Globus pallidus (tissue), 1 donor: Measurements from ENCODE around the gene USH2A.

Experiments
- DNase-seq: peaks from one replicate; pipeline ENCODE4 v3.0.0-alpha.2; 2015; ENCODE audit warnings: low spot score

Gene USH2A

GRCh38 chr1:215779729-215780128 lies 643.5 kb downstream of the USH2A start:
- no peak for DNase-seq

DNA sequence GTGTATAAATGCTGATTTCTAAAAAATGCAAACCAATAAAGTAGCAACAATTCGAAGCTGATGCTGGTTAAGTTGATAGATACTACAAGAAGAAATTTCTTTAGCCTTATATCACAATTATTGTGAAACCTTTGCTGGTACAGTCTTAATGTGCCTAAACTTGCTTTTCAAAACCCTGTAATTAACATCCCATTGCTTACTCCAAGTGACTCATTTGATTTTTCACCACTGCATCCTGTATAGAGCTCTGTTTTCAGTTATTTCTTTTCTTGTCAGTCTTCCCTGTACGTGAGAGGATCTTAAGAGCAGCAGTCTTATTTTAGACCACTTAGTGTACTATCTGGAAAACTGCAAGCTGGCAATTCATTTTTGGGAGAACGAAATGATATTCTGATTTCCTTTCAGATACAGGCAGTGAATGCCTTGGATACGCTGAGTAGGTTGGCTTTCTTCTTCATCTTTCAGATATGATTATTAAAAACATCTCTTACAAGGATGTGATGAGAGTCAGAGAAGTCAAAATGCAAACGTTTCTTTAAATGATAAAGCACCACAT lies 645.8 kb downstream of the USH2A start:
- DNase-seq, result no peak

DNA sequence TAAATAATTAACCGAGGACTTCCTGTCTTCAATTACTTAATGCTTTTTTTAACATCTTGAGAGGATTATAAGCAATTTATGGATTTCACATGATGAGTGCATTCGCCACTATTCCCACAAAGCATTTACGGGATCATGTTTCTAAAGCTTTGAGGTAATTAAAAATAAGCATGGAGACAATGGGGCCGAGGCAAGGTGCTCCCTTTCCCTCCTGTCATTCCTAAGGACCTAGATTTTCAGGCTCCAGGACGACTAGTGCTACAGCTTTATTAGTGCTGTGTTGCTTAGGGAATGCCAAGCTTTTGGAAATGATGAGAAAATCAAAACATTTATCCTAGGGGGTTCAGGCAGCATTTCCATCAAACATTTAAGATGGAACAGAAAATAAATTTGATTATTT lies 646.9 kb downstream of the USH2A start:
- DNase-seq, result no peak

DNA sequence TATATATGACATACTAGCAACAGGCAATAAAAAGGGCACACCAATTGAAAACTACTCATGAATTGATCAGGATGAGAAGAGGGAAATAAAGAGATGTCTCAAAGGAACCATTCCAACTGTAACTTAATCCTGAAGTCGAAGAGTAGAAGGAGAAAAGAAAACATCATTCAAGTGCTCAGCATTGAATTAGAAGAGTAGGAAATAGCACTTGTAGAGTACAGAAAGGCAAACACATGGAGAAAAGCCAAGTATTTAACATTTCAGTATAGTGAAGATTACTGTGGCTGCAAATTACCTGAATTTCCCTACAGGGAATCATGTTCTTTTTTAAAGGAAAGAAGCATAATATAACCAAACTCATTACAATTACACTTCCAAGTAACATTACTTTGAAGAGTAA lies 651.1 kb downstream of the USH2A start:
- no peak for DNase-seq

DNA sequence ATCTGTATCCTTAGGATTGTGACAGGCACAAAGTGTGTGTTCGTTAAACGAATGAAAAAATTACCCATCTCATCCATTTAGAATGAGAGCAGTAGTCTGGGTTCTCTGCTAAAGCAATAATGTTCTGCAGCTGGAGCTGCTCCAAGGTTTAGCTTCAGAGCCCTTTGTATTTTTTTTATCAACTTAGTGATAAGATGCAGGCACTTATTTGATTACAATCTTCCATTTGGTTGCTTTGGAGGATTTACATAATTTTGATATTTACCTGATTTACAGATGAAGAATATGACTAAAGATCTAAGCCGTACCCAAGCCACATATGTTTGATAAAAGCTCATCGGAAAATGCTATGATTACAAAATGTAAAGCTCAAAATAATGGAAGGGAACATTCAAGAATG lies 654.9 kb downstream of the USH2A start:
- DNase-seq, result no peak

DNA sequence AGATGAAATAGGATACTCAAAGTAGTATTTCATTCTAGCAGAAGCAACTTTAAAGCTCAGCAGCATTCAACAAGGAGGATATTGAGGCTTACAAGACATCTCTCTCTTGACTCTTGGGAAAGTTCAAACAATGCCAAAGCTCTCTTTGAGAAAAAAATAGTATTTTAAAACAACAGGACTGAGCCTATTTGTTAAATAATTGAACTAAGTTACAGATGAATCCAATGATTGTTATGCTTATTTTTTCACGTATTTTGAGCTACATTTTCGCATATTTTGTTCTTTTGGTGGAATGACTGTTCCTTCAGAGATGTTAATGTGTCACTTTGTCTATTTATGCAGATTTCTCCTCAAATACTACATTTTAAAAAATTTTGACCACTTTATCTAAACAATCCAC lies 655.5 kb downstream of the USH2A start:
- no peak for DNase-seq

DNA sequence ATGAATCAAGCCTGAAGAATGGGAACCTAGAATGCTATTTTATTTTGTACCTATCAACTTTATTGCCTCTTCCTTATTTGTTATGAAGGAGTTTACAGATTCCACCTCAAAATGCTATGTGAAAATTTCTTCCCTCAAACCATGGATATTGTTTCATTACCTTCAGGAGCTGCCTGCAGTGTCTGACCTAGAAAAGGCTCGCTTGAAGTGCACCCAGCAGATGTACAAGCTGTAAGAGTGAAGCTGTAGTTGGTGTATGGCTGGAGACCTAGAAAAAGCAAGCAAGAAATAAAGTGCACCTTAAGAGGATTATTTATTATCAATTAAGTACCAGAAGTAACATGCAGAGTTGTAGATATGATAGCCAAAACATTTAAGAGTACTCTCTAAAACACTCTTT lies 656.7 kb downstream of the USH2A start:
- DNase-seq, result no peak

- no peak for DNase-seq
These were observed 657.4 kb downstream of the USH2A start for GRCh38 chr1:215765833-215766232.

DNA sequence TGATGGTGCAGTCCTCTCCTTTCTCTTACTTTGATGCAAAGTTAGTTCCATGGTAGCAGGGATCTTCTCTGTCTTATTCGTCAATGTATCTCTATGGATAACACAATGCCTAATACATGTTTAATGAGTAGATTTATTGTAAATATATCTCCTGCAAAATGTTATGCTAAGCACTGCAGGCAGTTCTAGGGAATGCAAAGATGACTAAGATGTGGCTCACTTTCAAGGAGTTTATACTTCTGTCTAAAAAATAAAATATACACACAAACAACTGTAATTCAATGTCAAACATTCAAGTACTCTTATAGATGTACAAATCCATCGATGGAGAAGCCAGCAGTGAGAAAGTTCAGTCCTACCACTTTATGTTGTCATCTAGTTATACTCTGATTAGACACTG lies 661.8 kb downstream of the USH2A start:
- DNase-seq, result no peak

DNA sequence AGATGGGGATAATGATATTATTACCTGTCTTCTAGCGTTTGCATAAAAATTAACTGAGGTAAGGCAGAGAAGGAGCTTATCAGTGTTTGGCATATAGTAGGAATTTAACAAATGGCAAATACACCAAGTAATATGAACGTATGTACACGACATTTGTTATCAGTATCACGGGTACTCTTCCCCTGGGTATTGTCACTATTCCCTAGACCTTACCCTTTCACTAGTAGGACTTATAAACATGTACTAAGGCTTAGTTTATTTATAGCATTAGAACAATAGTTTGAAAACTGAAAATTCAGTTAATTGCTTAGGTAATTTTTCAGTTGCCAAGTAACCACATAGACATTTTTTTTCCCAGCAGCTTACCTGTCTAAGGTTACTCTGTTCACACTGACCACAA lies 669.1 kb downstream of the USH2A start:
- DNase-seq, result no peak

DNA sequence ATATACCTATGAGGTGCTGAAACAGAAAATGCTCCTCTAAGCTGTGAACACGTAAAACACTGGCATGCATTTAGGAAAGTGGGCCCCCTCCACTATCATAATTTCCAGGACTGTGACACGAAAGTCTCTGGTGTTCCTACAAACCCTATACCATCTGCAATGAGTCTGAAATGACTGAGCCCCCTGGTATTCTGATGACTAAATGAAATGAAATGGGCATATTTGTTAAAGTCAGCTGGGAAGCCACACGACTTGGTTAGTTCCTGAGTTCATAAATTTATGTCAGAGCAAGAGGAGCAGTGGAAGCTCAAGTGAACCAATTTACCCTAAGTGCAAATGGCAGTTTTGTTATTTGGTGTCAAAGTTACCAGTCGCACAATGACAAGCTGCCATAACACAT lies 673.8 kb downstream of the USH2A start:
- DNase-seq, result no peak

GRCh38 chr1:215748431-215748830 lies 674.8 kb downstream of the USH2A start:
- no peak for DNase-seq

GRCh38 chr1:215744419-215744818 lies 678.8 kb downstream of the USH2A start:
- no peak for DNase-seq

DNA sequence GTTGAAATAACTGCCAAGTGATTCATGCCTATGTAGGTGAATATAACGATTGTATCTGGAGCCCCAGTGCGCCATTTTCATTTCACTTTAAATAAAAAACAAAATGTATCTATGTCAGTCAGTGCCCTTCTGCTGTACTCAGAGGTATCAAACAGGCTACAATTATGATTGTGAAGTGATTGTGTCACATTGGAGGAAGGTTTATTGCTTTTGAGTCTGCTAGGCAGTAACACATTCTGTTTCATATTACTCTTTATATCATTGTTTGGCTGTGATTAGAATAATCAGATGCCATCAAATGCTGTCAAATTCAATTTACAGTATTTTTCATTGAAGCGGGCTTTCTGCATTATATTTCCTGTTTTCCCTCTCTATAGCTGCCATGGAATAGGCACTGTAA lies 684.2 kb downstream of the USH2A start:
- no peak for DNase-seq

DNA sequence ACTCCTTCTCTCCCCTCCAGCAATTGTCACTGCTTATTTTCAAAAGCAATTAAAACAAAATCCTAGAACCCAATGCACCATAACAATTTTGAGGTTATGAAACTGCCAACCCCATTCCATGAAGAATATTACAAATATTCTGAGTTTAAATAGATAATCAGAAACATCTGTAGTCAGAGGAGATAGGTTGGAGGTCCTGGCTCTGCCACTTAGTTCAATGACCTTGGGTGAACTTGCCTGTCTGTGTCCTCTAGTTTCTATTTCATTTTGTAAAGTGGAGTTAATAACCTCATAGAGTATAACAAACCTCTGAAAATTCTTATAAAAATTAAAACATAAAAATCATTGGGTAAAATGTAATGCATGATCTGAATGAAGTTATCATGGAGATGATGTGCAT lies 691.5 kb downstream of the USH2A start:
- no peak for DNase-seq

GRCh38 chr1:215730600-215730999 lies 692.6 kb downstream of the USH2A start:
- DNase-seq, result no peak

GRCh38 chr1:215728169-215728568 lies 695.1 kb downstream of the USH2A start:
- no peak for DNase-seq

DNA sequence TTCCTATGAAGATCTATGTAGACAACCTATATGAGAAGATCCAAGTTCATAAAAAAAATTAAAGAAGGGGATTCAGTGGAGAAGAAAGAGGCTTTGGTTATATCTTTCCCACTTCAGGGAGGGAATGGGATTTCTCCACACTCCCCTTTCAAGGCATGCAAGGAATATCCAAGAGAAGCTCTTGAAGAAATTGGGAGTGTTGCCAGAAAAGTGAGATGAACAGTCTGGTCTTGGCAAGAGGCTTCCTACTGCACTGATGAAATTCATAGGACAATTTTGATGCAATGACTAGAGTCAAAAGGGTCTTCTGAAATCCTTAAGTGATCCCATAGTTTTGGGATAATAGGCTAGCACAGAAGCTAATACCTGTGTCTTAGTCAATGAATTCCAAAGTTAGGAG lies 703.1 kb downstream of the USH2A start:
- no peak for DNase-seq

DNA sequence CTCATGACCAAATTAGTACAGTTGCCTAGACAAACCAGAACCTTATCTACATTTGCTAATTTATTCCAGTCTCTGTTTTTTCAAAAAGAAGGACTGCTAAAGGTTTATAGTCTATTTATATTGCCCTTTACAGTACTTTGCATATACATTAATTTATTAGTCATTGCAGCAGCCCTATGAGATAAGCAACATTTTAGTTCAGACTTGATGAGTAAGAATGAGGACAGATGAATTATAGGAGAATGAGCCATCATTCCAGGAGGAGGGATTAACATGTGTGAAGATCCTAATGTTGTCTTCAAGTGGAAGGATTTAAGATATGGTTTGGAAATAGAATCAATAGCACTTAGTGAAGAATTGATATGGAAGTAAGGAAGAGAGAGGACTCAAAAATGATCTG lies 703.7 kb downstream of the USH2A start:
- no peak for DNase-seq

DNA sequence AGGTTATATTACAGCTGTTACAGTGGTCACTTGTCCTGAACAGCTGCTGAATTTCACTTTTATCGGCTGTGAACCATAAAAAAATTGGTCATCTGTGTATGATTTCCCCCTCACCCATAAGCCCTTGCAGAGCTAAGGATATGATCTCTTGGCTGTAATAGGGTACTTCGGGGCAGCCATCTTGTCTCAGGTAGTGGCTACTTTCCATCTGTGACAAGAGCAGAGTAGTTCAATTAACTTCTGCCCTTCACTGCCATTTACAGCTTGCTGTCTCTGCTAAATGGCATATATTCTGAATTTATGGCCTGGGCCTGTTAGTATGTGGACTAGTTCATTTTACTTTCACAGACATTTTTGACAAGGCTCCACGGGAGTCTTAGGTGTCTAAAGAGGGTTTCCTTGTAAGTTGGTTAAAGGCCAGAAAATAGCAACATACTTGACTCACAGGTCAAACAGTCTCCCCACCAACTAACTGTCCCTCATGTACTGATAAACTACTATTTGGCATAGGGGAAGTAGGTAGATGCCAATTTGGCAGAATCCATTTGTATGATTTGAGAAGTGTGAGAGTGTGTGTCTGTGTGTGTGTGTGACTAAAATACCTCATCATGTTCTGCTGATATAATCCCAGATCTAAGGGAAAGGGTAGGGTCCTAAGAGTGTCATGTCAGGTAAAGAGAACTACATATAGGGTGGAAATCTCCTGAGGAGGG lies 704.5 kb downstream of the USH2A start:
- no peak for DNase-seq

DNA sequence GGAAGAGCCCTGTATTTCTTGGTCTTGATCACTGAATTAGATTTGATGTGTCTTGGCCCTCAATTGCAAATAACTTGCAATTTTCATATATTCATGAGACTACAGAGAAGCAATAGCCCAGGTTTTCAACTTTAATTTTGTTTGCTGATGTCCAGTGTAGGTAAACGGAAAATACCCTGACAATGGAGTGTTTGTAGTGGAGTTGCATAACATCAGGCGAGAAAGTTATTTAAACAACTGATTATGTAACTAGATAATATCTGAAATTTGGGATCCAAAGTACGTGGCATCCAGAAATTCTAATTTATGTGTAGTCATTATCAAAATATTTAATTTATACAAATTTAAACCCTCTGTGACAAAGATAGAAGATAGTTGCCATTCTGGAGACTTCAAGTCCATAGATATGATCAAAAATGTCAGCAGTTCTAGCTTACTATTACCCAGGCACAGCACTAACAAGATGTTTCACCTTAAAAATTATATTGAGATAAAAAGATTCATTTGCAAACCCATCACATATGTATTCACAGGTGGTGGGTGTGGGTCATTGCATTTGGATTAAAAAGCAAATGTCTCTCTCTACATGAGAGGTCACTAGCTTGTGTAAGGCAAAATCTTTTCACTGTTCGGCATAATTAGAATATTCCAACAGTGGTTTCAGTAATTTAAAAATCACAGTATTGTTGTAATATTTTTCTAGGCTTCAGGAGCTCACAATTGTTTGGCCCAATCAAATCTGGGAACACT lies 705.4 kb downstream of the USH2A start:
- DNase-seq, result no peak

- DNase-seq, result no peak
These were observed 712.4 kb downstream of the USH2A start for GRCh38 chr1:215710899-215711225.

GRCh38 chr1:215710036-215710898 lies 713.0 kb downstream of the USH2A start:
- DNase-seq, result peak; percentile 18
